Testis (tissue), 2 donors: ENCODE measurements around the gene ZNF627.

Experiments
- POLR2A ChIP-seq: fragments of 450-650 bp; IDR thresholded peaks from one replicate; pipeline ENCODE4 v1.6.1; 2017; ENCODE audit warnings: antibody characterized with exemption, mild to moderate bottlenecking, moderate library complexity
- TF ChIP-seq, protein P1 (sequence below), 3 experiments: fragments of 450-650 bp in 2 of 3; fragments of 200-600 bp in 1 of 3; sonication (generic) in 1 of 3; IDR thresholded peaks; one replicate each; pipeline ENCODE4 v1.5.1; 2016 to 2019; ENCODE audit warnings: antibody characterized with exemption in 3 of 3, mild to moderate bottlenecking in 2 of 3, moderate library complexity in 1 of 3

- TF ChIP-seq, protein P1, sequence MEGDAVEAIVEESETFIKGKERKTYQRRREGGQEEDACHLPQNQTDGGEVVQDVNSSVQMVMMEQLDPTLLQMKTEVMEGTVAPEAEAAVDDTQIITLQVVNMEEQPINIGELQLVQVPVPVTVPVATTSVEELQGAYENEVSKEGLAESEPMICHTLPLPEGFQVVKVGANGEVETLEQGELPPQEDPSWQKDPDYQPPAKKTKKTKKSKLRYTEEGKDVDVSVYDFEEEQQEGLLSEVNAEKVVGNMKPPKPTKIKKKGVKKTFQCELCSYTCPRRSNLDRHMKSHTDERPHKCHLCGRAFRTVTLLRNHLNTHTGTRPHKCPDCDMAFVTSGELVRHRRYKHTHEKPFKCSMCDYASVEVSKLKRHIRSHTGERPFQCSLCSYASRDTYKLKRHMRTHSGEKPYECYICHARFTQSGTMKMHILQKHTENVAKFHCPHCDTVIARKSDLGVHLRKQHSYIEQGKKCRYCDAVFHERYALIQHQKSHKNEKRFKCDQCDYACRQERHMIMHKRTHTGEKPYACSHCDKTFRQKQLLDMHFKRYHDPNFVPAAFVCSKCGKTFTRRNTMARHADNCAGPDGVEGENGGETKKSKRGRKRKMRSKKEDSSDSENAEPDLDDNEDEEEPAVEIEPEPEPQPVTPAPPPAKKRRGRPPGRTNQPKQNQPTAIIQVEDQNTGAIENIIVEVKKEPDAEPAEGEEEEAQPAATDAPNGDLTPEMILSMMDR (IDR thresholded peaks at IDR 0.05), result no peak
- TF ChIP-seq POLR2A, result no peak
These were observed 9.2 kb downstream of the ZNF627 start for GRCh38 chr19:11606484-11606883.
